Amniotic epithelial cell (primary cell): ENCODE results near the gene MMP3.

Experiments
- DNase-seq: peaks from one replicate; pipeline ENCODE4 v3.0.0-alpha.2; 2010; ENCODE audit warnings: low read depth

MMP3 gene

DNA sequence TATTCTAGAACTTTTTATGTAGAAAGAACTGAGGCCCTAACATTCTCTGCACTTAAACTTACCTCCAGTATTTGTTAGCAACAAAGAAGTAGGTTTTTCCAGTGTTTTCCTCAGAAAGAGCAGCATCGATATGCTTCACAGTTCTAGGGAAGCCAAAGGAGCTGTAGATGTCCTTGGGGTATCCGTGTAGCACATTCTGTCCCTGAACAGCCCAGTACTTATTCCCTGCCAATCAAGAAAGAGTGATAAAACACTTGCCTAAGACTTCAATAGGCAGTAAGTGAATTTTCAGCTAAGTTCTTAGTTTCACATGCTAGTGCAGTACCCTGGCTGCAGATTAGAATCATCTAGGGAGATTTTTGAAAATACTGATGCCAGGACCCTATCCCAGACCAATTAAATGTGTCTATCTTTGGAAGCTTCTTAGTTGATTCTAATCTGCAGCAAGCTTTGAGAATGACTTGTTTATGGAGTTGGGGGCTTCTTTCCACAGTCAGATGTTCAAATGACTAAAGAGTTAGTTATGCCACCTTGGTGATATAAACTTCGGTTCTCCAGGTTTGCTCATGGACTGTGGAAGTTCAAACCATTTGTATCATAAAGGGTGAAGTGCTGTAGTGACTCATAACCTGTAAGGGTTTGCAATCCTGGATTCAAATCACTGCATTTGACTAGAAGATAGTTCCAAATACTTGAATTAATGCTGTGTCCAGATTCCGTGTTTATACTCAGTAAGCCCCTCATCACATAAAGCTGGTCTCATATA lies 52.0 kb downstream of the MMP3 start:
- DNase-seq: no peak

DNA sequence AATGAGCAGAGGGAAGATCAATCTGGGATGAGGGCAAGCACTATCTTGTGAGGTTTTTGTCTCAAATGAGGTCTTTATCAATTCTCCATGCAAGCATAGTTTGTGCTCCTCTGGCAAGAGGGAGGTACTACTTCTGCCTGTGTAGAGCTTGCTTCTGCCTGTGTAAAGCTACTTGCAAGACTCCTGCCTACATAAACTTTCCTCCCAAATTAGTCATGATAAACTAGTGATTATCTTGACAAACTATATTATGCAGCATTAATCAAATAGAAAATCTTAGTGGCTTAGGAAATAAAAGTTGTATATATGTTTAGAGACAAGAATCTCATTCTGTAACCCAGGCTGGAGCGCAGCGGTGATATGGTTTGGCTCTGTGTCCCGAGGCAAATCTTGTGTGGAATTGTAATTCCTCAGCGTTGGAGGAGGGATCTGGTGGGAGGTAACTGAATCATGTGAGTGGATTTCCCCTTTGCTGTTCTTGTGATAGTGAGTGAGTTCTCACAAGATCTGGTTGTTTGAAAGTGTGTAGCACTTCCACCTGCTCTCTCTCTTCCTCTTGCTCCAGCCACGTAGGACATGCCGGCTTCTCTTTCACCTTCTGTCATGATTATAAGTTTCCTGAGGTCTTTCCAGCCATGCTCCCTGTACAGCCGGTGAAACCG lies 54.9 kb downstream of the MMP3 start:
- peak; percentile 56 for DNase-seq
